Measurements from ENCODE around the gene TCP10L.
"Not testable (repeated sequence)": the region's sequence is repeated elsewhere in the genome, so short reads cannot be mapped to it uniquely, and the experiment has no call there.

Gene TCP10L

GRCh38 chr21:32543975-32544374, 41.3 kb downstream of the TCP10L start:
- DNase-seq (ENCODE audit: low read depth) = no peak
- no peak overlapping the region for H3K4me3 ChIP-seq (ENCODE audit: low read length)
- TF ChIP-seq CTCF (conservative IDR thresholded peaks at IDR 0.05; ENCODE audit: low read length) = no peak

GRCh38 chr21:32543056-32543455, 42.3 kb downstream of the TCP10L start:
- DNase-seq (ENCODE audit: low read depth); H3K4me3 ChIP-seq (ENCODE audit: low read length): not testable (repeated sequence)

GRCh38 chr21:32539378-32539777, 45.9 kb downstream of the TCP10L start:
- no peak for DNase-seq (ENCODE audit: low read depth)
- TF ChIP-seq CTCF (conservative IDR thresholded peaks at IDR 0.05; ENCODE audit: low read length) = no peak
- H3K4me3 ChIP-seq (ENCODE audit: low read length) = no peak overlapping the region

- DNase-seq (ENCODE audit: low read depth) = no peak
- H3K4me3 ChIP-seq (ENCODE audit: low read length) = no peak overlapping the region
- TF ChIP-seq CTCF (conservative IDR thresholded peaks at IDR 0.05; ENCODE audit: low read length) = no peak
Observed at GRCh38 chr21:32538147-32538792, 47.1 kb downstream of the TCP10L start.

- DNase-seq (ENCODE audit: low read depth) = no peak
- H3K4me3 ChIP-seq (ENCODE audit: low read length) = no peak overlapping the region
- TF ChIP-seq CTCF (conservative IDR thresholded peaks at IDR 0.05; ENCODE audit: low read length) = no peak
Observed at GRCh38 chr21:32537569-32537881, 47.8 kb downstream of the TCP10L start.

- no peak for DNase-seq (ENCODE audit: low read depth)
- TF ChIP-seq CTCF (conservative IDR thresholded peaks at IDR 0.05; ENCODE audit: low read length) = no peak
- no peak overlapping the region for H3K4me3 ChIP-seq (ENCODE audit: low read length)
Observed at GRCh38 chr21:32535612-32536011, 49.7 kb downstream of the TCP10L start.

- no peak for TF ChIP-seq CTCF (conservative IDR thresholded peaks at IDR 0.05; ENCODE audit: low read length)
- H3K4me3 ChIP-seq (ENCODE audit: low read length) = no peak overlapping the region
- no peak for DNase-seq (ENCODE audit: low read depth)
Observed at GRCh38 chr21:32534113-32534512, 51.2 kb downstream of the TCP10L start.

GRCh38 chr21:32533611-32534010, 51.7 kb downstream of the TCP10L start:
- TF ChIP-seq CTCF (conservative IDR thresholded peaks at IDR 0.05; ENCODE audit: low read length) = no peak
- DNase-seq (ENCODE audit: low read depth) = no peak
- no peak overlapping the region for H3K4me3 ChIP-seq (ENCODE audit: low read length)
